ENCODE results near the gene PCDHGB5.
"Not testable (repeated sequence)": the region's sequence is repeated elsewhere in the genome, so short reads cannot be mapped to it uniquely, and the experiment has no call there.

GRCh38 chr5:141394401-141395187, 3.2 kb upstream of the PCDHGB5 start:
- not testable (repeated sequence) for TF ChIP-seq CTCF (IDR thresholded peaks at IDR 0.05 in 4 of 5, conservative IDR thresholded peaks at IDR 0.05 in 1 of 5); POLR2A (IDR thresholded peaks at IDR 0.05)

Data from gastrocnemius medialis (tissue), 4 donors.